Heart left ventricle (tissue), 13 donors: ENCODE measurements around the gene PRKAR1B.
"Not testable (repeated sequence)": the region's sequence is repeated elsewhere in the genome, so short reads cannot be mapped to it uniquely, and the experiment has no call there.

Experiments
- POLR2A ChIP-seq, 2 donors: fragments of 450-650 bp; IDR thresholded peaks; one replicate each; pipeline ENCODE4 v1.6.1; 2017; ENCODE audit warnings: antibody characterized with exemption in 2 of 2, mild to moderate bottlenecking in 2 of 2, moderate library complexity in 2 of 2
- TF ChIP-seq, protein P1 (sequence below), 12 donors: fragments of 200-600 bp; sonication (generic) in 4 of 12; IDR thresholded peaks; one replicate each; pipeline versions ENCODE4 v1.5.0 to v1.8.0; 2018 to 2022; ENCODE audit warnings: antibody characterized with exemption in 12 of 12, mild to moderate bottlenecking in 5 of 12
- donor health status: ischemic (EF 13 %, LVEDD 7.1; RV severe dilation, severe dysfunction).
- donor health status: DM: no; HTN: yes; CAD: no.
- donor health status: DM: no; HTN: no; CAD: no.
- donor health status: ischemic (EF 25% LVEDD 6.9; RV normal size, moderate dysfunction).
- donor health status: ischemic (EF 25% LVEDD 5.7; RV mildly dilated, moderate dysfunction).
- donor health status: ischemic (EF 35%, LVEDD 5.7; RV mildly dilated, moderate dysfunction).
- donor health status: nonischemic (EF 11% LVEDD 7.7; RV severe dilation, severe dysfunction).
- donor health status: DM: yes; HTN: yes; CAD: no.
- donor health status: PGD.
- donor health status: ischemic (EF 29% LVEDD 5.4; RV normal size, mild dysfunction).
- donor health status: nonischemic (EF 23%, LVEDD 6.1; RV moderate dilation, normal function).

DNA sequence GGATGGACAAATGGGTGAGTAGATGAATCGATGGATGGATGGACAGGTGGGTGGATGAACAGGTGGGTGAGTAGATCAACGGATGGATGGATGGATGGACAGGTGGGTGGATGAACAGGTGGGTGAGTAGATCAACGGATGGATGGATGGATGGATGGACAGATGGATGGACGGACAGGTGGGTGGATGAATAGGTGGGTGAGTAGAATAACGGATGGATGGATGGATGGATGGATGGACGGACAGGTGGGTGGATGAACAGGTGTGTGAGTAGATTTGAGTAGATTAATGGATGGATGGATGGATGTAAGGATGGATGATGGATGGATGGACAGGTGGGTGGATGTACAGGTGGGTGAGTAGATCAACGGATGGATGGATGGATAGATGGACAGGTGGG is 115.2 kb downstream of the PRKAR1B start:
- not testable (repeated sequence) for TF ChIP-seq POLR2A (IDR thresholded peaks at IDR 0.05)
- TF ChIP-seq, protein P1, sequence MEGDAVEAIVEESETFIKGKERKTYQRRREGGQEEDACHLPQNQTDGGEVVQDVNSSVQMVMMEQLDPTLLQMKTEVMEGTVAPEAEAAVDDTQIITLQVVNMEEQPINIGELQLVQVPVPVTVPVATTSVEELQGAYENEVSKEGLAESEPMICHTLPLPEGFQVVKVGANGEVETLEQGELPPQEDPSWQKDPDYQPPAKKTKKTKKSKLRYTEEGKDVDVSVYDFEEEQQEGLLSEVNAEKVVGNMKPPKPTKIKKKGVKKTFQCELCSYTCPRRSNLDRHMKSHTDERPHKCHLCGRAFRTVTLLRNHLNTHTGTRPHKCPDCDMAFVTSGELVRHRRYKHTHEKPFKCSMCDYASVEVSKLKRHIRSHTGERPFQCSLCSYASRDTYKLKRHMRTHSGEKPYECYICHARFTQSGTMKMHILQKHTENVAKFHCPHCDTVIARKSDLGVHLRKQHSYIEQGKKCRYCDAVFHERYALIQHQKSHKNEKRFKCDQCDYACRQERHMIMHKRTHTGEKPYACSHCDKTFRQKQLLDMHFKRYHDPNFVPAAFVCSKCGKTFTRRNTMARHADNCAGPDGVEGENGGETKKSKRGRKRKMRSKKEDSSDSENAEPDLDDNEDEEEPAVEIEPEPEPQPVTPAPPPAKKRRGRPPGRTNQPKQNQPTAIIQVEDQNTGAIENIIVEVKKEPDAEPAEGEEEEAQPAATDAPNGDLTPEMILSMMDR (IDR thresholded peaks at IDR 0.05) = not testable (repeated sequence)
